Measurements from ENCODE around the gene AREG. TPM values are rescaled to one million over a fixed set of nuclear protein-coding genes. Genes with fewer than 3 reads are reported as not detected.

AREG gene
- total RNA-seq, 4 donors from 2014 or later = 4.0 to 56.1 (median 22.5) TPM

DNA sequence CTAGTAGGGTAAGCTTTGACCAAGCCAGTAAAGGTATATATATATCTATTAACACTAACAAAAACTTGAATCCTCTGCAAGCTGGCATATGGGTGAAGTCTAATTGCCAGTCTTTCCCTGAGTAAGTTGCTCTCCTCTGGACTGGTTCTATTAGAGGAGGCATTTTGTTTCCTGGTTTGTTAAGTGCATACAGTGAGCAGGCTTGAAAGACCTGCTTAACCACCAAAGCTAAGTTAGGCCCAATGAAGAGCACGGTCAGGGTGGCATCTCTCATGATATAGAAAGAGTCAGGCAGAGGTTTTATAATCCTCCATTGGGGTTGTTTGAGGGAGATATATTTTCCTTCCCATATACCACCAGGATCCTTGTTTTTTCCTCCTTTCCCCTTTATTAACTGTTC, 9.6 kb upstream of the AREG start:
- Histone ChIP-seq H3K9me3 (no peaks in the 10 kb centered on the region), H3K4me3 (no peak overlapping the region), H3K36me3 (no peaks in the 10 kb centered on the region), H3K27me3 (no peaks in the 10 kb centered on the region), H3K27ac (no peak overlapping the region), H3K4me1 (no peaks in the 10 kb centered on the region)
- in situ Hi-C loops (cut with MboI; ENCODE audit: low sequenced_read_pairs in 4 of 4) (no loop called here), intact Hi-C loops (cut with DNase I; ENCODE audit: low total_unique reads) (no loop called here)
- ATAC-seq (no peak), DNase-seq (no peak)
- TF ChIP-seq POLR2A (IDR thresholded peaks at IDR 0.05) = no peak
- TF ChIP-seq, protein P1, sequence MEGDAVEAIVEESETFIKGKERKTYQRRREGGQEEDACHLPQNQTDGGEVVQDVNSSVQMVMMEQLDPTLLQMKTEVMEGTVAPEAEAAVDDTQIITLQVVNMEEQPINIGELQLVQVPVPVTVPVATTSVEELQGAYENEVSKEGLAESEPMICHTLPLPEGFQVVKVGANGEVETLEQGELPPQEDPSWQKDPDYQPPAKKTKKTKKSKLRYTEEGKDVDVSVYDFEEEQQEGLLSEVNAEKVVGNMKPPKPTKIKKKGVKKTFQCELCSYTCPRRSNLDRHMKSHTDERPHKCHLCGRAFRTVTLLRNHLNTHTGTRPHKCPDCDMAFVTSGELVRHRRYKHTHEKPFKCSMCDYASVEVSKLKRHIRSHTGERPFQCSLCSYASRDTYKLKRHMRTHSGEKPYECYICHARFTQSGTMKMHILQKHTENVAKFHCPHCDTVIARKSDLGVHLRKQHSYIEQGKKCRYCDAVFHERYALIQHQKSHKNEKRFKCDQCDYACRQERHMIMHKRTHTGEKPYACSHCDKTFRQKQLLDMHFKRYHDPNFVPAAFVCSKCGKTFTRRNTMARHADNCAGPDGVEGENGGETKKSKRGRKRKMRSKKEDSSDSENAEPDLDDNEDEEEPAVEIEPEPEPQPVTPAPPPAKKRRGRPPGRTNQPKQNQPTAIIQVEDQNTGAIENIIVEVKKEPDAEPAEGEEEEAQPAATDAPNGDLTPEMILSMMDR (IDR thresholded peaks at IDR 0.05 in 4 of 5, conservative IDR thresholded peaks at IDR 0.05 in 1 of 5) = no peak

DNA sequence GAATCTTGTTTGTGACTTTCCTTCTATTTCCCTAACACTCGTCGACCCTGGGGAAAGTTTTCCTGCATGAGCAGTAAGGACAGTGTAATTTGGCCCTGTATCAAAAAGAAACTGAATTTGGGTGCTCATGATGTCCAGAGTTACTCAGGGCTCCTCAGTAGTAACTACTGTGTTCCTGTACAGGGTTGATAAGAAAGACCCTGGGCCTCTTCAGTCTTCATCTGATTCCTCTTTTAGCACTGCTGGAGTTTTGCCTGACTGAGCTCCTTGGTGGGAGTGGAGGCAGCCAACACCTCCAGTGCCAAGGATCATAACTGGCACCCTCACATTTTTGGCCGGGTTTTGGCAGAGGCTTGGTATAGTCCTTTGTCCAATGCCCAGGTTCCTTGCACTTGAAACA, 7.1 kb upstream of the AREG start:
- no peak for TF ChIP-seq POLR2A (IDR thresholded peaks at IDR 0.05)
- TF ChIP-seq, protein P1 (IDR thresholded peaks at IDR 0.05 in 4 of 5, conservative IDR thresholded peaks at IDR 0.05 in 1 of 5) = no peak
- H3K4me1 ChIP-seq = no peaks in the 10 kb centered on the region
- no peaks in the 10 kb centered on the region for H3K36me3 ChIP-seq
- DNase-seq (no peak), ATAC-seq (no peak)
- H3K9me3 ChIP-seq = no peaks in the 10 kb centered on the region
- H3K4me3 ChIP-seq = no peak overlapping the region
- H3K27ac ChIP-seq = no peak overlapping the region
- in situ Hi-C loops (cut with MboI; ENCODE audit: low sequenced_read_pairs in 4 of 4) = no loop called here
- intact Hi-C loops (cut with DNase I; ENCODE audit: low total_unique reads) = no loop called here
- no peaks in the 10 kb centered on the region for H3K27me3 ChIP-seq

DNA sequence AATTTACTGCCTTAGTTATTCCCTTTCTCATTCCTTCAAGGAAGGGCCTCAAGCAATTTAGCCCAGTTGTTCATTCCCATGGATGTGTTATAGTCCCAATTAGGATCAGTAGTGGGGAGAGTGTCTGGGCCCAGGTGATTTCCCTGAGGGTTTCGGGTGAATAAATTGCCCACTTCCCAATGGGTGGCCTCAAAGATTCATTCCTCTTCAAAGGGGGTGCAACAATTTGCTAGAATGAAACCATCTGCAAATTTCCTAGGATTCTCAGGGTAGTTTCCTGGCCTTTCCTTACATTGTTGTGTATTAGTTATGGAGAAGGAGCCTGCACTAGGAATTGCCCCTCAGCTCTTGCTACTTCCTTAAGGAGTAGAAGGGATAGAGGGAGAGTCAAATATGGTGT, 6.3 kb upstream of the AREG start:
- Histone ChIP-seq H3K27ac (no peak overlapping the region), H3K36me3 (no peaks in the 10 kb centered on the region), H3K4me1 (no peaks in the 10 kb centered on the region), H3K27me3 (no peaks in the 10 kb centered on the region), H3K4me3 (no peak overlapping the region), H3K9me3 (no peaks in the 10 kb centered on the region)
- intact Hi-C loops (cut with DNase I; ENCODE audit: low total_unique reads) = no loop called here
- DNase-seq (no peak), ATAC-seq (no peak)
- in situ Hi-C loops (cut with MboI; ENCODE audit: low sequenced_read_pairs in 4 of 4) = no loop called here
- TF ChIP-seq, protein P1 (IDR thresholded peaks at IDR 0.05 in 4 of 5, conservative IDR thresholded peaks at IDR 0.05 in 1 of 5) = no peak
- no peak for TF ChIP-seq POLR2A (IDR thresholded peaks at IDR 0.05)

DNA sequence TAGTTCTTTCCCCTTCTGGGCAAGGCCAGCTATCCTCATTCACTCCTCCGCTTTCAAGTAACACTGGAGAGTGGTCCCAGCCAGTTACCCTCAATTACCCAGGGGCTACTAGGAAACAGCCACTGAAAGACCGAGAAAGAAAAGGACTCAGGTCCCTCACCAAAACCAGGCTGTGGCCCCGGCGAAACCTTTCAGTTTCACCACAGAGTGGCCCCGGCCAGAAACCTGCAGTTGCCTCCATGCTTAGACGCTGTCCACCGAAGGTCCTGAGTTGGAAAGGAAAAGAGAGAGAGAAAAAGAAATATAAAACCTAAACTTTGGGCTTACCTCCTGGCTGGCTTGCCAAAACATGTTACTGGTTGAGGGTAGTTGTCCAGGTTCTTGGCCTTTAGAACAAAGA, 5.0 kb upstream of the AREG start:
- H3K27me3 ChIP-seq = no peaks in the 10 kb centered on the region

DNA sequence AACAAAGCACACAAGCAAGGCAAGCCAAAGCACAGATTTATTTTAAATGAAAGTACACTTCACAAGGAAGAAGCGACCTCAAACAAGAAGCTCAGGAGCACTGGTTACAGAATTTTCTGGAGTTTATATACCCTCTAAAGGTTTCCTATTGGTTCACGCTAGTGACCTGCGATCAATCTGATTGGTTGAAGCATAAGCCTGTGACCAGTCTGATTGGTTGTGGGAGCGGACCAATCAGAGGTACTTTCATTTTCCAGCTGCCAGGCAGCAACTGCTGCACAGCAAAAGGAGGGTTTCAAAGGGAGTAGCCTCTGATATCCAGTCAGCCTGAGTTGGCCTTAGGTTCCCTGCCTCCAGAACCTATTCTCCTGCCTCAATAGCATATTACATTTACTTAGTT, 4.6 kb upstream of the AREG start:
- Histone ChIP-seq H3K36me3 (no peaks in the 10 kb centered on the region), H3K9me3 (no peaks in the 10 kb centered on the region), H3K4me1 (peaks cover 0 to under 1% of the 10 kb centered on the region in 2 donors), H3K27me3 (no peaks in the 10 kb centered on the region), H3K27ac (no peak overlapping the region), H3K4me3 (no peak overlapping the region)
- intact Hi-C loops (cut with DNase I; ENCODE audit: low total_unique reads) (no loop called here), in situ Hi-C loops (cut with MboI; ENCODE audit: low sequenced_read_pairs in 4 of 4) (no loop called here)
- TF ChIP-seq, protein P1 (IDR thresholded peaks at IDR 0.05 in 4 of 5, conservative IDR thresholded peaks at IDR 0.05 in 1 of 5) = no peak
- TF ChIP-seq POLR2A (IDR thresholded peaks at IDR 0.05) = no peak
- DNase-seq (no peak), ATAC-seq (no peak)

More for the DNA sequence above, 5.0 kb upstream of the AREG start:
- H3K4me3 ChIP-seq = no peak overlapping the region
- no peaks in the 10 kb centered on the region for H3K9me3 ChIP-seq
- no peak overlapping the region for H3K27ac ChIP-seq
- in situ Hi-C loops (cut with MboI; ENCODE audit: low sequenced_read_pairs in 4 of 4) (no loop called here), intact Hi-C loops (cut with DNase I; ENCODE audit: low total_unique reads) (no loop called here)
- no peaks in the 10 kb centered on the region for H3K36me3 ChIP-seq
- H3K4me1 ChIP-seq = no peaks in the 10 kb centered on the region
- TF ChIP-seq, protein P1 (IDR thresholded peaks at IDR 0.05 in 4 of 5, conservative IDR thresholded peaks at IDR 0.05 in 1 of 5) = no peak
- TF ChIP-seq POLR2A (IDR thresholded peaks at IDR 0.05) = no peak
- DNase-seq (no peak), ATAC-seq (no peak)

All from gastrocnemius medialis (tissue), 4 donors.